Measurements from ENCODE around the gene AFAP1L1. TPM values are rescaled to one million over a fixed set of nuclear protein-coding genes. Genes with fewer than 3 reads are reported as not detected.

Gene AFAP1L1
- total and polyA plus RNA-seq, 2 of the 13 experiments (the other 11 are each of a cell fraction or from before 2014, with no cell fraction given), result 0.38 to 1.0 TPM

DNA sequence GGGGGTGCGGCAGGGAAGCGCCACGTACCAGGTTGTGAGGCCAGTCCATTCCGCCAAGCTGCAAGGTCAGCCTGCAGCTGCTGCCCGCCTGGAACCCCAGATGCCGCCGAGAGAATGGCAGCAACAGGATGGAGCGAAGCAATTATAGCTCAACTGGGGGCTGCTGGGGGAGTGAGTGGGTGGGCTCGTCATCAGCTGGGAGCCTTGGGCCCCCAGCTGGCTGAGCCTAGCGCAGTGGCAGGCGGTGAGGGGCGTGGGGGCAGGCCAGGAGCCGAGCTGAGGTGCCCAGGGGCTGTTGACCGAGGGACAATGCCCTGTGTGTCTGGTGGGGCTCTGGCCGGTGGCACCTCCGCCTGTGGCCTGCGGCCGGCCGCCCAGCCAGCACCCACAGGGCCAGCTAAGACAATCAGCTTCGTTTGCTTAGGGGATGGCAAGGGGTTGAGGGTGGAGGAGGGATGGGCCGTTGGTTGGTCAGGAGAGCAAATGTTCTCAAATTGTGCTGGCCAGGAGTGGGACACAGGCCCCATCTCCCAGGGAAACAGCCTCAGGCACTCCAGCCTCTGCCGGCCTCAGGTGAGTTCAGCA, 107.6 kb downstream of the AFAP1L1 start, which contains the start of gene IL17B (continued):
- TF ChIP-seq, protein P1, sequence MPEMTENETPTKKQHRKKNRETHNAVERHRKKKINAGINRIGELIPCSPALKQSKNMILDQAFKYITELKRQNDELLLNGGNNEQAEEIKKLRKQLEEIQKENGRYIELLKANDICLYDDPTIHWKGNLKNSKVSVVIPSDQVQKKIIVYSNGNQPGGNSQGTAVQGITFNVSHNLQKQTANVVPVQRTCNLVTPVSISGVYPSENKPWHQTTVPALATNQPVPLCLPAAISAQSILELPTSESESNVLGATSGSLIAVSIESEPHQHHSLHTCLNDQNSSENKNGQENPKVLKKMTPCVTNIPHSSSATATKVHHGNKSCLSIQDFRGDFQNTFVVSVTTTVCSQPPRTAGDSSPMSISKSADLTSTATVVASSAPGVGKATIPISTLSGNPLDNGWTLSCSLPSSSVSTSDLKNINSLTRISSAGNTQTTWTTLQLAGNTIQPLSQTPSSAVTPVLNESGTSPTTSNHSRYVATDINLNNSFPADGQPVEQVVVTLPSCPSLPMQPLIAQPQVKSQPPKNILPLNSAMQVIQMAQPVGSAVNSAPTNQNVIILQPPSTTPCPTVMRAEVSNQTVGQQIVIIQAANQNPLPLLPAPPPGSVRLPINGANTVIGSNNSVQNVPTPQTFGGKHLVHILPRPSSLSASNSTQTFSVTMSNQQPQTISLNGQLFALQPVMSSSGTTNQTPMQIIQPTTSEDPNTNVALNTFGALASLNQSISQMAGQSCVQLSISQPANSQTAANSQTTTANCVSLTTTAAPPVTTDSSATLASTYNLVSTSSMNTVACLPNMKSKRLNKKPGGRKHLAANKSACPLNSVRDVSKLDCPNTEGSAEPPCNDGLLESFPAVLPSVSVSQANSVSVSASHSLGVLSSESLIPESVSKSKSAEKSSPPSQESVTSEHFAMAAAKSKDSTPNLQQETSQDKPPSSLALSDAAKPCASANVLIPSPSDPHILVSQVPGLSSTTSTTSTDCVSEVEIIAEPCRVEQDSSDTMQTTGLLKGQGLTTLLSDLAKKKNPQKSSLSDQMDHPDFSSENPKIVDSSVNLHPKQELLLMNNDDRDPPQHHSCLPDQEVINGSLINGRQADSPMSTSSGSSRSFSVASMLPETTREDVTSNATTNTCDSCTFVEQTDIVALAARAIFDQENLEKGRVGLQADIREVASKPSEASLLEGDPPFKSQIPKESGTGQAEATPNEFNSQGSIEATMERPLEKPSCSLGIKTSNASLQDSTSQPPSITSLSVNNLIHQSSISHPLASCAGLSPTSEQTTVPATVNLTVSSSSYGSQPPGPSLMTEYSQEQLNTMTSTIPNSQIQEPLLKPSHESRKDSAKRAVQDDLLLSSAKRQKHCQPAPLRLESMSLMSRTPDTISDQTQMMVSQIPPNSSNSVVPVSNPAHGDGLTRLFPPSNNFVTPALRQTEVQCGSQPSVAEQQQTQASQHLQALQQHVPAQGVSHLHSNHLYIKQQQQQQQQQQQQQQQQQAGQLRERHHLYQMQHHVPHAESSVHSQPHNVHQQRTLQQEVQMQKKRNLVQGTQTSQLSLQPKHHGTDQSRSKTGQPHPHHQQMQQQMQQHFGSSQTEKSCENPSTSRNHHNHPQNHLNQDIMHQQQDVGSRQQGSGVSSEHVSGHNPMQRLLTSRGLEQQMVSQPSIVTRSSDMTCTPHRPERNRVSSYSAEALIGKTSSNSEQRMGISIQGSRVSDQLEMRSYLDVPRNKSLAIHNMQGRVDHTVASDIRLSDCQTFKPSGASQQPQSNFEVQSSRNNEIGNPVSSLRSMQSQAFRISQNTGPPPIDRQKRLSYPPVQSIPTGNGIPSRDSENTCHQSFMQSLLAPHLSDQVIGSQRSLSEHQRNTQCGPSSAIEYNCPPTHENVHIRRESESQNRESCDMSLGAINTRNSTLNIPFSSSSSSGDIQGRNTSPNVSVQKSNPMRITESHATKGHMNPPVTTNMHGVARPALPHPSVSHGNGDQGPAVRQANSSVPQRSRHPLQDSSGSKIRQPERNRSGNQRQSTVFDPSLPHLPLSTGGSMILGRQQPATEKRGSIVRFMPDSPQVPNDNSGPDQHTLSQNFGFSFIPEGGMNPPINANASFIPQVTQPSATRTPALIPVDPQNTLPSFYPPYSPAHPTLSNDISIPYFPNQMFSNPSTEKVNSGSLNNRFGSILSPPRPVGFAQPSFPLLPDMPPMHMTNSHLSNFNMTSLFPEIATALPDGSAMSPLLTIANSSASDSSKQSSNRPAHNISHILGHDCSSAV (CRISPR knock-in tag; IDR thresholded peaks at IDR 0.05; ENCODE audit: borderline replicate concordance), result no peak
- TF ChIP-seq, protein P2, sequence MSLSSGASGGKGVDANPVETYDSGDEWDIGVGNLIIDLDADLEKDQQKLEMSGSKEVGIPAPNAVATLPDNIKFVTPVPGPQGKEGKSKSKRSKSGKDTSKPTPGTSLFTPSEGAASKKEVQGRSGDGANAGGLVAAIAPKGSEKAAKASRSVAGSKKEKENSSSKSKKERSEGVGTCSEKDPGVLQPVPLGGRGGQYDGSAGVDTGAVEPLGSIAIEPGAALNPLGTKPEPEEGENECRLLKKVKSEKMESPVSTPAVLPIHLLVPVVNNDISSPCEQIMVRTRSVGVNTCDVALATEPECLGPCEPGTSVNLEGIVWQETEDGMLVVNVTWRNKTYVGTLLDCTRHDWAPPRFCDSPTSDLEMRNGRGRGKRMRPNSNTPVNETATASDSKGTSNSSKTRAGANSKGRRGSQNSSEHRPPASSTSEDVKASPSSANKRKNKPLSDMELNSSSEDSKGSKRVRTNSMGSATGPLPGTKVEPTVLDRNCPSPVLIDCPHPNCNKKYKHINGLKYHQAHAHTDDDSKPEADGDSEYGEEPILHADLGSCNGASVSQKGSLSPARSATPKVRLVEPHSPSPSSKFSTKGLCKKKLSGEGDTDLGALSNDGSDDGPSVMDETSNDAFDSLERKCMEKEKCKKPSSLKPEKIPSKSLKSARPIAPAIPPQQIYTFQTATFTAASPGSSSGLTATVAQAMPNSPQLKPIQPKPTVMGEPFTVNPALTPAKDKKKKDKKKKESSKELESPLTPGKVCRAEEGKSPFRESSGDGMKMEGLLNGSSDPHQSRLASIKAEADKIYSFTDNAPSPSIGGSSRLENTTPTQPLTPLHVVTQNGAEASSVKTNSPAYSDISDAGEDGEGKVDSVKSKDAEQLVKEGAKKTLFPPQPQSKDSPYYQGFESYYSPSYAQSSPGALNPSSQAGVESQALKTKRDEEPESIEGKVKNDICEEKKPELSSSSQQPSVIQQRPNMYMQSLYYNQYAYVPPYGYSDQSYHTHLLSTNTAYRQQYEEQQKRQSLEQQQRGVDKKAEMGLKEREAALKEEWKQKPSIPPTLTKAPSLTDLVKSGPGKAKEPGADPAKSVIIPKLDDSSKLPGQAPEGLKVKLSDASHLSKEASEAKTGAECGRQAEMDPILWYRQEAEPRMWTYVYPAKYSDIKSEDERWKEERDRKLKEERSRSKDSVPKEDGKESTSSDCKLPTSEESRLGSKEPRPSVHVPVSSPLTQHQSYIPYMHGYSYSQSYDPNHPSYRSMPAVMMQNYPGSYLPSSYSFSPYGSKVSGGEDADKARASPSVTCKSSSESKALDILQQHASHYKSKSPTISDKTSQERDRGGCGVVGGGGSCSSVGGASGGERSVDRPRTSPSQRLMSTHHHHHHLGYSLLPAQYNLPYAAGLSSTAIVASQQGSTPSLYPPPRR (CRISPR knock-in tag; IDR thresholded peaks at IDR 0.05; ENCODE audit: borderline replicate concordance), result no peak
- no peak for TF ChIP-seq ZNF713 (CRISPR knock-in tag; IDR thresholded peaks at IDR 0.05)
- TF ChIP-seq, protein P3, sequence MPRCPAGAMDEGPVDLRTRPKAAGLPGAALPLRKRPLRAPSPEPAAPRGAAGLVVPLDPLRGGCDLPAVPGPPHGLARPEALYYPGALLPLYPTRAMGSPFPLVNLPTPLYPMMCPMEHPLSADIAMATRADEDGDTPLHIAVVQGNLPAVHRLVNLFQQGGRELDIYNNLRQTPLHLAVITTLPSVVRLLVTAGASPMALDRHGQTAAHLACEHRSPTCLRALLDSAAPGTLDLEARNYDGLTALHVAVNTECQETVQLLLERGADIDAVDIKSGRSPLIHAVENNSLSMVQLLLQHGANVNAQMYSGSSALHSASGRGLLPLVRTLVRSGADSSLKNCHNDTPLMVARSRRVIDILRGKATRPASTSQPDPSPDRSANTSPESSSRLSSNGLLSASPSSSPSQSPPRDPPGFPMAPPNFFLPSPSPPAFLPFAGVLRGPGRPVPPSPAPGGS (CRISPR knock-in tag; IDR thresholded peaks at IDR 0.05), result no peak
- TF ChIP-seq, protein P4, sequence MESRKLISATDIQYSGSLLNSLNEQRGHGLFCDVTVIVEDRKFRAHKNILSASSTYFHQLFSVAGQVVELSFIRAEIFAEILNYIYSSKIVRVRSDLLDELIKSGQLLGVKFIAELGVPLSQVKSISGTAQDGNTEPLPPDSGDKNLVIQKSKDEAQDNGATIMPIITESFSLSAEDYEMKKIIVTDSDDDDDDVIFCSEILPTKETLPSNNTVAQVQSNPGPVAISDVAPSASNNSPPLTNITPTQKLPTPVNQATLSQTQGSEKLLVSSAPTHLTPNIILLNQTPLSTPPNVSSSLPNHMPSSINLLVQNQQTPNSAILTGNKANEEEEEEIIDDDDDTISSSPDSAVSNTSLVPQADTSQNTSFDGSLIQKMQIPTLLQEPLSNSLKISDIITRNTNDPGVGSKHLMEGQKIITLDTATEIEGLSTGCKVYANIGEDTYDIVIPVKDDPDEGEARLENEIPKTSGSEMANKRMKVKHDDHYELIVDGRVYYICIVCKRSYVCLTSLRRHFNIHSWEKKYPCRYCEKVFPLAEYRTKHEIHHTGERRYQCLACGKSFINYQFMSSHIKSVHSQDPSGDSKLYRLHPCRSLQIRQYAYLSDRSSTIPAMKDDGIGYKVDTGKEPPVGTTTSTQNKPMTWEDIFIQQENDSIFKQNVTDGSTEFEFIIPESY (CRISPR knock-in tag; IDR thresholded peaks at IDR 0.05), result peak; percentile 93
- no peak for TF ChIP-seq HES4 (CRISPR knock-in tag; IDR thresholded peaks at IDR 0.05; ENCODE audit: borderline replicate concordance)
- TF ChIP-seq GPN1 (CRISPR knock-in tag; IDR thresholded peaks at IDR 0.05; ENCODE audit: borderline replicate concordance), result no peak
- no peak for TF ChIP-seq POGZ (CRISPR knock-in tag; IDR thresholded peaks at IDR 0.05)
- TF ChIP-seq ONECUT2 (CRISPR knock-in tag; IDR thresholded peaks at IDR 0.05), result no peak
- 0 out of 2 replicates have a peak, but pooled peaks have one; percentile 25 for TF ChIP-seq ZNF556 (CRISPR knock-in tag; IDR thresholded peaks at IDR 0.05; ENCODE audit: borderline replicate concordance)
- TF ChIP-seq PHF8 (CRISPR knock-in tag; IDR thresholded peaks at IDR 0.05), result no peak
- no peak for TF ChIP-seq ZFP62 (CRISPR knock-in tag; IDR thresholded peaks at IDR 0.05)
- no peak for TF ChIP-seq ZNF772 (CRISPR knock-in tag; IDR thresholded peaks at IDR 0.05)

Data from HepG2 (cell line).